ENCODE measurements around the gene BEGAIN.

DNA sequence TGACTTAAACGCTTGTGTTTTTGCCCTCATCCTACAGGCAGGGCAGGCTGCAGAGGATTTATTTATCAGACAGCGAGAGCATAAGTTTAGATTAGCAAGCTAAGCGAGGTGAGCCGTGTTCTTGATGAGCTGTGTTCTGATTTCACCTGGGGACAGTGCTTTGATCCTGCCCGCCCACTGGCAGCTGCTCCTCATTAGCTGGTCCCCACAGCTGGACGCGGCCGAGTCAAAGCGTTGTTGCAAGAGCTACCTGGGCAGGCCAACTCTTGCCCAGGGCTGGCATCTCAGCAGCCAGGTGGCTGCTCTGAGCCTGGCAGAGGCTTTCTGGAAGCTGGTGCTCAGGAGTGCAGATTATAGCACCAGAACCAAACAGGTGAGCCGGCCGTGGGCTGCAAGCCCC, 46.8 kb upstream of the BEGAIN start:
- TF ChIP-seq POLR2A (IDR thresholded peaks at IDR 0.05) = no peak
- TF ChIP-seq, protein P1, sequence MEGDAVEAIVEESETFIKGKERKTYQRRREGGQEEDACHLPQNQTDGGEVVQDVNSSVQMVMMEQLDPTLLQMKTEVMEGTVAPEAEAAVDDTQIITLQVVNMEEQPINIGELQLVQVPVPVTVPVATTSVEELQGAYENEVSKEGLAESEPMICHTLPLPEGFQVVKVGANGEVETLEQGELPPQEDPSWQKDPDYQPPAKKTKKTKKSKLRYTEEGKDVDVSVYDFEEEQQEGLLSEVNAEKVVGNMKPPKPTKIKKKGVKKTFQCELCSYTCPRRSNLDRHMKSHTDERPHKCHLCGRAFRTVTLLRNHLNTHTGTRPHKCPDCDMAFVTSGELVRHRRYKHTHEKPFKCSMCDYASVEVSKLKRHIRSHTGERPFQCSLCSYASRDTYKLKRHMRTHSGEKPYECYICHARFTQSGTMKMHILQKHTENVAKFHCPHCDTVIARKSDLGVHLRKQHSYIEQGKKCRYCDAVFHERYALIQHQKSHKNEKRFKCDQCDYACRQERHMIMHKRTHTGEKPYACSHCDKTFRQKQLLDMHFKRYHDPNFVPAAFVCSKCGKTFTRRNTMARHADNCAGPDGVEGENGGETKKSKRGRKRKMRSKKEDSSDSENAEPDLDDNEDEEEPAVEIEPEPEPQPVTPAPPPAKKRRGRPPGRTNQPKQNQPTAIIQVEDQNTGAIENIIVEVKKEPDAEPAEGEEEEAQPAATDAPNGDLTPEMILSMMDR (IDR thresholded peaks at IDR 0.05) = no peak

Measured in heart left ventricle (tissue), 13 donors.